ENCODE measurements around the gene CCDC43.
"Not testable (repeated sequence)": the region's sequence is repeated elsewhere in the genome, so short reads cannot be mapped to it uniquely, and the experiment has no call there.

Gene CCDC43

DNA sequence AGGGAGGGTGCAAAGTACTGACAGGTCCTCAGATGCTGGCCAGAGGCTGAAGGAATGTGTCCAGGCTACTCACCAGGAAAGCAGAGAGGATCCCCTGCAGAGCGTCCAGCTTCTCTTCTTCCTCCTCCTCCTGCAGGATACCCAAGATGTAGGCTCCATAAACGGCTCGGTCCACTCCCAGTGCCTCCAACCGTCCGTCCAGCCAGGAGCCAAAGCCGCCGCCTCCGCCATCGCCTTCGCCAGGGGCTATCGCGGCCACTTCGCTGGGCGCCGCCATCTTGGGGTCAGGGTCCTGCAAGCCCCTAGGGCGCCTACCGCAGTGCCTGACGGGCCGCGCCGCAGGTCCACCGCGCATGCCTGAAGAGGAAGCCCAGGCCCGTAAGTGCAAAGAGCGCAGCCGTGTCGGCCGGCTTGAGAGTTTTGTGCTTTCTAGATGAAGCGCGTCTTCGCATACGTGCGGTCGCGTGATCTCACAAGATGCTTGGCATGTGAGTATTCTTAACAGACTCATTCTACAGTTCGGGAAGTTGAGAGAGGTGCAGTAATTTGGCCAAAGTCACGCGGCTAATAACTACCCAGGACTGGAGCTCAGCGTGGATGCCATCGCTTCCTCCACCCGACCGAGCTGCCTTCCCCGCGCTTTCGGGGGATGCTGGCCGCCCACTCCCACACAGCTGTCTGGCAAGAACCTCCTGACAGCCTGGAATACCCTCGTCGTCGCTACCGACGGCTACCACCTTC, at the start of gene CCDC43:
TSS of gene CCDC43 (minus strand) at position 300 of the 741 bp plus-strand sequence. CDS start at position 277, 23 bp downstream.
- peak; percentile 63 for DNase-seq (ENCODE audit: low read depth, low spot score)
- peak within 1 kb of the TSS; percentile 80 for H3K27ac ChIP-seq

GRCh38 chr17:44738214-44738906, 48.8 kb upstream of the CCDC43 start:
- DNase-seq (ENCODE audit: low read depth, low spot score): peak; percentile 5
- H3K27ac ChIP-seq: no peak overlapping the region

- no peak overlapping the region for H3K27ac ChIP-seq
- no peak for DNase-seq (ENCODE audit: low read depth, low spot score)
These were observed 47.1 kb upstream of the CCDC43 start for GRCh38 chr17:44736551-44737240.

DNA sequence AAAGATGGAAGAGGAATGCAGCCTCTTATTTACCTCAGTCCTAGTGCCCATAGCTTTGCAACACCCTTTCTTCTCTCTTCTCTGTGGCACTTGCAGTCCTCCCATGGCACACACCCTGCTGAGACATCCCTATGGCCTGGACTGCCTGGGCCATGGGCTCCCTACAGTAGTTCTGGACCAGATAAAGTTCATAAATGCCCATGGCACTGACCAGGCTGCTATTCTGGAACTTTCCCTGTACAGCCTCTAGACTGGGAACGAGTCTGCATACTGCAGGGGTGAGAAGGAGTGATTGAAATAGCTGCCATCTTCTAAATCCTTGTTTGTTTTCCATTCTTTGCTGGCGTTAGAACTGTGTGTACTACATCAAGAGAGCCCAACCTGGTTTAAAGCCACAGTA, 44.7 kb upstream of the CCDC43 start:
- no peak overlapping the region for H3K27ac ChIP-seq
- DNase-seq (ENCODE audit: low read depth, low spot score): no peak

DNA sequence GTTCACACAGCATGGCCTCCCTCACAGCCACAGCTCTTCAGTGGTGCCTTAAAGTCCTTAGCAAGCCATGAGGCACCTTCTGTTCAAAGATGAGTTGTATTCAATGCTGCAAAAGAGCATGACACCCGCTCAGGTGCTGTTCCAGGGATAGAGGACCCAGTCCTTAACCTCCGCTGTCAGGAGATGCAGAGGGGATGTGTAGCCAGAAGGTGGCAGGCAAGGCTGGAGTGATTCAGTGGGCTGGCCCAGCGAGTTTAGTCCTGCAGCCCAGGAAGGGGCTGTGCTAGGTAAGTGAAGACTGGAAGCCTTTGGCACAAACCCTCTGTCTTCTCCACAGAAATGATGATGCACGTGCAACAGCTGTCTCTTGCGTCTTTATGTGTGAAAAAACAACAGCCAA, 44.2 kb upstream of the CCDC43 start:
- H3K27ac ChIP-seq: no peak overlapping the region
- DNase-seq (ENCODE audit: low read depth, low spot score): no peak

GRCh38 chr17:44726121-44726520, 36.5 kb upstream of the CCDC43 start:
- not testable (repeated sequence) for H3K27ac ChIP-seq; DNase-seq (ENCODE audit: low read depth, low spot score)

DNA sequence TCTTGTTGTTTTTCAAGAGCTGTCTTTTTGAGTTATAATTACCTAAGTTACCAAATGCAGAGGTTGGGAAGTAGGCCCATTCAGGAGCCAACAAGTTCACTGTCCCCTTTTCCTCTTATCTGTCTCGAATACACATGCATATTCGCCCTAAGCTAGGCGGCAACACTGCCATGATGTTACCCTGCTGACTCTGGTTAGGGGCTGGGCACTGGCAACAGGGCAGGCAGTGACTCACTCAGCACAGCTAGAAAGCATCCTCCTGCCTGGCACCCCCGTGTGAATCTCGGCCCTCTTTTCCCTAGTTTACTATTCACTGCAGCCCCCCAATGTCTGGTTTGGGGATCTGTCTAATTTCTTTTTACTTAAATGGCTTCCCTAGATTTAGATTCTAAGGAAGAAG, 32.7 kb upstream of the CCDC43 start:
- no peak overlapping the region for H3K27ac ChIP-seq
- no peak for DNase-seq (ENCODE audit: low read depth, low spot score)

DNA sequence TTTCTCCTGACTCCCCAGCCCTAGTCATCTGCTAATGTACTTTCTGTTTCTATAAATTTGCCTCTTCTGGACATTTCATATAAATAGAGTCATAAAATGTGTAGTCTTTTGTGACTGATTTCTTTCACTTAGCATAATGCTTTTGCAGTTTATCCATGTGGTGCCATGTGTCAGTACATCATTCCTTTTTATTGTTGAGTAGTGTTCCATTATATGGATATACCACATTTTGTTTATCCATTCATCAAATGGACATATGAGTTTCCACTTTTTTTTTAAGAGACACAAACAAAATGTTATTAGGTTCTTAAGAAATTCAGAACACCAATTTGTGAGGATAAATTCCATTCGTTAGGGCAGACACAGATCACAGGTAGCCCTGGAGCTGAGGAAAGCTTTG, 29.9 kb upstream of the CCDC43 start:
- DNase-seq (ENCODE audit: low read depth, low spot score): no peak
- H3K27ac ChIP-seq: no peak overlapping the region

DNA sequence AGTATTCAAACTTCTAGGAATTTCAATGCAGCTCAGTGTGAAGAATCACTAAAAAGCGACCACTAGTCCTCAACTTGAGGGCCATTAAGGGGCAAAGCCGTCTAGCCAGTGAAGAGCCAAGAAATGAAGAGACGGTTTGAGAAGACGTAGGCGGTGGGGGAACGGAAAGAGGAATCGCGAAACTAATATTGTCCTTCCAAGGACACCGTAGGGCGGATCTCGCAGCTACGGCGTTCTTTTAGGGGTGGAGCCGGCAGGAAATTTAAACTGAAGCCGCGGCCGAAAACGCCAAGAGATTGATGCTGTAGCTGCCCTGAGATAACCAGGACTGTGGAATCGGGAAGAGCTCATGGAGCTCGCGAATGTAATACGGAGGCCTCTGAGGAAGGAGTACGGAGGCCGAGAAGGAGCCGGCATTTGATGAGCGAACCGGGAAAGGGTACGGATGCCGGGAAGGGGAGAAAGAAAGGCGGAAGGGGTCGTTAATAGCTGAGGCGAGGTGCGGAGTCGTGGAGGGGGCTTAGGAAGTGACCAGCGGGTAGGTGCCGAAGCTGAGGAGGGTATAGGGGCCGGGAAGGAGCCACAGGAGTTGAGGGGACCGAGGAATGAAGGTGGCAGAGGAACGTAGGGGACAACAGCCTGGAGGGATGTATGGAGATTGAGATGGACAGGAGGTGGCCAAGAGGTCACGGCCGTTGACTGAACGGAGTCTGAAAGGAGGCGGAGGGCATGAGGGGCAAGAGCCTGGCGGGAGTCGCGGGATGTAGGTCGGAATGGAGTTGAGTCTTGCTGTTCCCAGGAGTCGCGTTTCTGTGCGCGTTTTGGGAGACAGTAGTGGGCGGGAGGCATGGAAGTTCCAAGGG, 19.1 kb upstream of the CCDC43 start, which contains the start of gene DBF4B:
TSS of gene DBF4B (plus strand) at position 265 of the 863 bp plus-strand sequence. CDS start at position 421, 156 bp downstream.
- H3K27ac ChIP-seq: peak within 1 kb of the TSS; percentile 55
- DNase-seq (ENCODE audit: low read depth, low spot score): peak; percentile 43

- H3K27ac ChIP-seq: peak overlapping the region; percentile 55
- no peak for DNase-seq (ENCODE audit: low read depth, low spot score)
These were observed 18.3 kb upstream of the CCDC43 start for GRCh38 chr17:44707755-44708400.

DNA sequence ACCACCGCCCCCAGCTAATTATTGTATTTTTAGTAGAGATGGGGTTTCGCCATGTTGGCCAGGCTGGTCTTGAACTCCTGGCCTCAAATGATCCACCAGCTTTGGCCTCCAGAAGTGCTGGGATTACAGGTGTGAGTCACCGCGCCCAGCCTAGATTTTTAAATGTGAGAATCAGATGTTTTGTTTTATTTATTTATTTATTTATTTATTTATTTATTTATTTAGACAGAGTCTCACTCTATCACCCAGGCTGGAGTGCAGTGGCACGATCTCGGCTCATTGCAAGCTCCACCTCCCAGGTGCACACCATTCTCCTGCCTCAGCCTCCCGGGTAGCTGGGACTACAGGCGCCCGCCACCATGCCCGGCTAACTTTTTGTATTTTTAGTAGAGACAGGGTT, 10.7 kb upstream of the CCDC43 start:
- DNase-seq (ENCODE audit: low read depth, low spot score); H3K27ac ChIP-seq: not testable (repeated sequence)

DNA sequence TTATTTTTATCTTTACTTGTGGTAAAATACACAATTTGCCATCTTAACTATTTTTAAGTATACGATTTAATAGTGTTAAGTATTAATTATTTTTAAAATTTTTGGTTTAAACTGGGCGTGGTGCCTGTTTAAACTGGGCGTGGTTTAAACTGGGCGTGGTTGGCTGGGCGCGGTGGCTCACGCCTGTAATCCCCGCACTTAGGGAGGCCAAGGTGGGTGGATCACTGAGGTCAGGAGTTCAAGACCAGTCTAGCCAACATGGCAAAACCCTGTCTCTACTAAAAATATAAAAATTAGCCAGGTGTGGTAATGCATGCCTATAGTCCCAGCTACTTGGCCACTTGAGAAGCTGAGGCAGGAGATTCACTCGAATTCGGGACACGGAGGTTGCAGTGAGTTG, 4.0 kb upstream of the CCDC43 start:
- H3K27ac ChIP-seq: no peak overlapping the region
- DNase-seq (ENCODE audit: low read depth, low spot score): no peak

- peak; percentile 18 for DNase-seq (ENCODE audit: low read depth, low spot score)
- H3K27ac ChIP-seq: peak overlapping the region; percentile 80
These were observed 1.2 kb upstream of the CCDC43 start for GRCh38 chr17:44690746-44691306.

DNA sequence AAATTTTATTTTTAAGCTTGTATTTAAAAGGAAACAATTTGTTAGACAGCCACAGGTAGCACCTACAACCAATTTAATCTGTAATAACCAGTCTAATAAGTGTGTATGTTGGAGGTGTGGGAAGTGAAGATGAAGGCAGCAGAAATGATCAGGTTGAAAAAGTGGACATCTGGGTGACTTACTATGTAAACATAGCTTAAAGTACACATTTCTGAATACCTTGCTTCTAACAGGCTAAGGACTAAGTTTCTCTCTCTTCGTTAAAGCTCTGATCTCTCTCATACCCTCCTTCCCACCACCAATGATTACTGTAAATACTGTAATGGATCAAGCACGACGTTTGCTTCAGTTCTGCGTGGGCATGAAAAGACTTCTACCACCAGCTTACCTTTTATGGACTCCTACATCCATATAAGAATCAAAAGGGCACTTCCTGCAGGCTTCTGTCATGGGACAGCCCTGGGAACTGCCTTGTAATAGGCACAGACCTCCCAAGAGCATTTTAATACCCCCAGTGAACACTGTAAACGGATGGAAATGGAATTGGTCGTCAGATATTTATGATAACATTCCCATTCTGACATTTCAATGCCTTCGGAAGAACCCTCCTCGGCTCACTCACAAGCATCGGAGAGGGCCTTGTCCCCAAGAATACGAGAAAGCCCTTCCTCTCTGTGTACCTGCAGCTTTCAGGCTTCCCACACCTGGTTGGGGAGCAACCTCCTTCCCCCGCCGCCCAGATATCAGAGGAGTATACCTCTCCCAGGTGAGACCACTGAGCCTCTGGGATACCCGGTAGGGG, 700 bp downstream of the CCDC43 start:
- no peak for DNase-seq (ENCODE audit: low read depth, low spot score)
- peak overlapping the region; percentile 80 for H3K27ac ChIP-seq

DNA sequence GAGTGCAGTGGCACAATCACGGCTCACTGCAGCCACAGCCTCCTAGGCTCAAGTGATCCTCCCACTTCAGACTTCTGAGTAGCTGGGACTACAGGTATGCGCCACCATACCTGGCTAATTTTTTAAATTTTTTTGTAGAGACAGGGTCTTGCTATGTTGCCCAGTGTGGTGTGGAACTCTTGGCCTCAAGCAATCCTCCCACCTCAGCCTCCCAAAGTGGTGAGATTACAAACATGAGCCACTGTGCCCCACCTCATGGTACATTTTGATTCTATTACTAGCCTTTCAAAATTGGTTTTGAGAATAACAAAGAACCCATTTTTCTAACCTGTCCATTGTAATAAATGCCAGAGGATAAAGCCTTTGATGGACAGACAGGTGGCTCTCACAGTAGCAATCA, 1.4 kb downstream of the CCDC43 start:
- no peak for DNase-seq (ENCODE audit: low read depth, low spot score)
- H3K27ac ChIP-seq: no peak overlapping the region

DNA sequence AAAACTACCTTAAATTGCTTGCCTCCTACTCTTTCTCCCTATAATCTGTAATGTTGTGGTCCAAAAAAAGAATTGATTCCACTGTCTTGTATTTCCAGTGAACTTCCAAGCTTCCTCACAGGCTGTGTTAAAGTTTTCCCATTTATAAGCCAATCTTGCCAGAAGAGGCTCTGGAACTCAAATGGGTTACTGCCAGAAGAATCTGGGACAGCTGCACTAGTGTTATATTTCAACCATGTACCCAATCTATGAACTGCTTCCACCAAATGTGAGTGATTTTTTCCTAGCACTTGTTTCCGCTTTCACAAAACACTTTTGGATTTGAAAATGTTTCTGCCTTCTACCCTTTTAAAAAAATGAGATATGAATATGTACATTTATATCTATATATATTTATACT, 1.8 kb downstream of the CCDC43 start:
- no peak overlapping the region for H3K27ac ChIP-seq

DNA sequence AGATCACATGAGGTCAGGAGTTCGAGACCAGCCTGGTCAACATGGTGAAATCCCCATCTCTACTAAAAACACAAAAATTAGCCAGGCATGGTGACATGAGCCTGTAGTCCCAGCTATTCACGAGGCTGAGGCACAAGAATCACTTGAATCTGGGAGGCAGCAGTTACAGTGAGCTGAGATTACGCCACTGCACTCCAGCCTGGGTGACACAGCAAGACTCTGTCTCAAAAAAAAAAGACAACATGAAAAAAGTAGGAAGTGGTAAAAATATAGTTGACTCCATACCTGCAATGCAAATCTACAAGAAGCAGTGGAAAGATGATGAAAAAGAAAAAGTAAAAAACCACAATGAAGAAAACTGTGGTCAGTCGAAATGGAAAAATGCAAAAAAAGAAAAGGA, 6.3 kb downstream of the CCDC43 start:
- DNase-seq (ENCODE audit: low read depth, low spot score); H3K27ac ChIP-seq: not testable (repeated sequence)

More for the DNA sequence above, 1.8 kb downstream of the CCDC43 start:
- no peak for DNase-seq (ENCODE audit: low read depth, low spot score)

DNA sequence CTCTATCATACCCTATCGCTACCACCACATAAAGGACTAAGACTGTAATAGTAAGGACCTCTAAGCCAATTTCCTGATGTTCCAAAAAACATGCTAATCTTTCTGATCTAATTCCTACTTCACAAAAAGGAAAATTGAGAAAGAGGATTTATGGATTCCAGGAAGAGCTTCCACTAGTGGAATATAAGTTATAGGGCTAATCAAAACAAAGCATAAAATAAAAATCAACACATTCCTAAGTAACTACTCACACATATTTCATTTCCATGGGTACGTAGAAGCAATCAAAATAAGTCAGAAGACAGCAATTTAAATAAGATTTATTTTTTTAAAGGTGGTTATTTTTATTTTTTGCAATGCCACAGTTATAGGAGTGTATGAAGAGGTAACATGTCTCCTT, 12.4 kb downstream of the CCDC43 start:
- H3K27ac ChIP-seq: no peak overlapping the region
- no peak for DNase-seq (ENCODE audit: low read depth, low spot score)
